Breast epithelium (tissue), 3 donors: ENCODE measurements around the gene DBT.

Experiments
- POLR2A ChIP-seq: fragments of 450-650 bp; IDR thresholded peaks from one replicate; pipeline ENCODE4 v1.6.1; 2016; ENCODE audit warnings: antibody characterized with exemption, mild to moderate bottlenecking, moderate library complexity
- TF ChIP-seq, protein P1 (sequence below), 3 donors: fragments of 450-650 bp; IDR thresholded peaks; one replicate each; pipeline ENCODE4 v1.5.1; 2016 to 2017; ENCODE audit warnings: antibody characterized with exemption in 3 of 3, mild to moderate bottlenecking in 3 of 3, moderate library complexity in 3 of 3

DNA sequence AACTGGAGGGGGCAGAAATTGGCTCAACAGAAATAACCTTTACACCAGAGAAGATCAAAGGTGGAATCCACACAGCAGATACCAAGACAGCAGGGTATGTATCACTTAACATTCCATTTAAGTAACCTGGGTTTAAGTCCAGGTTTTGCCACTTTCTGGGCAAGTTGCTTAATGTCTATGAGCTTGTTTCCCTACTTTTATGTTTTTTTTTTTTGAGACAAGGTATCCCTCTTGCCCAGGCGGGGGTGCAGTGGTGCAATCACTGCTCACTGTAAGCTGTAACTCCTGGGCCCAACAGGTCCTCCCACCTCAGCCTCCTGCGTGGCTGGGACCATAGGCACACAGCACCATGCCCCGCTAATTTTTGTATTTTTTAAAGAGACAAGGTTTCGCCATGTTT lies 18.6 kb upstream of the DBT start:
- TF ChIP-seq POLR2A, result no peak
- TF ChIP-seq, protein P1, sequence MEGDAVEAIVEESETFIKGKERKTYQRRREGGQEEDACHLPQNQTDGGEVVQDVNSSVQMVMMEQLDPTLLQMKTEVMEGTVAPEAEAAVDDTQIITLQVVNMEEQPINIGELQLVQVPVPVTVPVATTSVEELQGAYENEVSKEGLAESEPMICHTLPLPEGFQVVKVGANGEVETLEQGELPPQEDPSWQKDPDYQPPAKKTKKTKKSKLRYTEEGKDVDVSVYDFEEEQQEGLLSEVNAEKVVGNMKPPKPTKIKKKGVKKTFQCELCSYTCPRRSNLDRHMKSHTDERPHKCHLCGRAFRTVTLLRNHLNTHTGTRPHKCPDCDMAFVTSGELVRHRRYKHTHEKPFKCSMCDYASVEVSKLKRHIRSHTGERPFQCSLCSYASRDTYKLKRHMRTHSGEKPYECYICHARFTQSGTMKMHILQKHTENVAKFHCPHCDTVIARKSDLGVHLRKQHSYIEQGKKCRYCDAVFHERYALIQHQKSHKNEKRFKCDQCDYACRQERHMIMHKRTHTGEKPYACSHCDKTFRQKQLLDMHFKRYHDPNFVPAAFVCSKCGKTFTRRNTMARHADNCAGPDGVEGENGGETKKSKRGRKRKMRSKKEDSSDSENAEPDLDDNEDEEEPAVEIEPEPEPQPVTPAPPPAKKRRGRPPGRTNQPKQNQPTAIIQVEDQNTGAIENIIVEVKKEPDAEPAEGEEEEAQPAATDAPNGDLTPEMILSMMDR (IDR thresholded peaks at IDR 0.05), result no peak
